HEK293 (cell line): ENCODE data around the gene TBL1X.

Experiments used
- CTCF ChIA-PET: fragments of 350-600 bp; formaldehyde crosslinking; extraction: SDS; loops from one replicate; lab custom pipeline; 2021; ENCODE audit warnings: antibody characterized with exemption; lab: Yijun Ruan, JAX
- POLR2A ChIA-PET: fragments of 300-600 bp; formaldehyde crosslinking; extraction: SDS; loops from one replicate; lab custom pipeline; 2020; ENCODE audit warnings: antibody characterized with exemption, inconsistent platforms; lab: Yijun Ruan, JAX
- H3K27ac ChIP-seq: fragments of 200-500 bp; sonication (Bioruptor generic); 2 replicates; pipeline ENCODE4 v1.5.1; 2014; ENCODE audit warnings: low read depth, low read length, control low read depth, inconsistent platforms; ENCODE audit errors: extremely low read depth
- H3K36me3 ChIP-seq, 2 experiments: fragments of 200-500 bp in 1 of 2; sonication (Bioruptor generic) in 1 of 2; 1 replicate in 1 of 2; 2 replicates in 1 of 2; pipeline ENCODE4 v1.5.1; 2014 to 2017; ENCODE audit warnings: inconsistent platforms in 2 of 2, low read length in 2 of 2; ENCODE audit not compliant: control insufficient read depth in 2 of 2, insufficient read depth in 1 of 2
- H3K4me1 ChIP-seq: fragments of 200-500 bp; sonication (Bioruptor generic); 2 replicates; pipeline ENCODE4 v1.5.1; 2014; ENCODE audit warnings: mild to moderate bottlenecking, low read length, inconsistent platforms; ENCODE audit not compliant: control insufficient read depth, insufficient read depth
- H3K4me3 ChIP-seq: 2 replicates; pipeline ENCODE4 v1.5.1; 2011; ENCODE audit warnings: low read depth, mild to moderate bottlenecking, control low read depth, low read length, moderate library complexity
- H3K9me3 ChIP-seq: fragments of 200-500 bp; sonication (Bioruptor generic); 2 replicates; pipeline ENCODE4 v1.5.1; 2014; ENCODE audit warnings: low read depth, low read length, inconsistent platforms; ENCODE audit not compliant: control insufficient read depth, insufficient read depth
- BCL11A ChIP-seq: fragments of 450-650 bp; formaldehyde crosslinking; IDR thresholded peaks from 2 replicates; pipeline ENCODE4 v1.5.1; 2016; ENCODE audit warnings: low read depth, missing biosample characterization, missing genetic modification characterization
- FEZF1 ChIP-seq: fragments of 450-650 bp; formaldehyde crosslinking; IDR thresholded peaks from 2 replicates; pipeline ENCODE4 v1.5.1; 2016; ENCODE audit warnings: missing biosample characterization, missing genetic modification characterization
- GLIS2 ChIP-seq: fragments of 450-650 bp; formaldehyde crosslinking; IDR thresholded peaks from 2 replicates; pipeline ENCODE4 v1.5.1; 2016; ENCODE audit warnings: missing biosample characterization, missing genetic modification characterization
- KLF1 ChIP-seq: fragments of 450-650 bp; formaldehyde crosslinking; IDR thresholded peaks from 2 replicates; pipeline ENCODE4 v1.5.1; 2016; ENCODE audit warnings: missing biosample characterization, missing genetic modification characterization
- KLF7 ChIP-seq: fragments of 450-650 bp; formaldehyde crosslinking; IDR thresholded peaks from 2 replicates; pipeline ENCODE4 v1.5.1; 2016; ENCODE audit warnings: missing biosample characterization, missing genetic modification characterization, borderline replicate concordance
- PRDM2 ChIP-seq: fragments of 450-650 bp; formaldehyde crosslinking; IDR thresholded peaks from 2 replicates; pipeline ENCODE4 v1.5.1; 2016; ENCODE audit warnings: missing biosample characterization, missing genetic modification characterization, borderline replicate concordance
- RBAK ChIP-seq: fragments of 450-650 bp; formaldehyde crosslinking; IDR thresholded peaks from 2 replicates; pipeline ENCODE4 v1.5.1; 2016; ENCODE audit warnings: missing biosample characterization, missing genetic modification characterization
- SETDB1 ChIP-seq: IDR thresholded peaks from one replicate; pipeline ENCODE4 v1.6.1; 2017; ENCODE audit warnings: mild to moderate bottlenecking, low read length, moderate library complexity, mixed read lengths; ENCODE audit not compliant: insufficient read length
- YY2 ChIP-seq: fragments of 450-650 bp; formaldehyde crosslinking; IDR thresholded peaks from 2 replicates; pipeline ENCODE4 v1.5.1; 2016; ENCODE audit warnings: missing biosample characterization, missing genetic modification characterization
- ZBTB11 ChIP-seq: fragments of 450-650 bp; formaldehyde crosslinking; conservative IDR thresholded peaks from 2 replicates; pipeline ENCODE4 v1.5.1; 2016; ENCODE audit warnings: low read depth, missing biosample characterization, missing genetic modification characterization
- ZEB2 ChIP-seq: fragments of 450-650 bp; formaldehyde crosslinking; IDR thresholded peaks from 2 replicates; pipeline ENCODE4 v1.5.1; 2016; ENCODE audit warnings: missing biosample characterization, missing genetic modification characterization
- ZNF335 ChIP-seq: fragments of 450-650 bp; formaldehyde crosslinking; conservative IDR thresholded peaks from 2 replicates; pipeline ENCODE4 v1.5.1; 2016; ENCODE audit warnings: missing biosample characterization, missing genetic modification characterization
- ZNF433 ChIP-seq: fragments of 450-650 bp; formaldehyde crosslinking; IDR thresholded peaks from 2 replicates; pipeline ENCODE4 v1.5.1; 2016; ENCODE audit warnings: missing biosample characterization, missing genetic modification characterization, low read depth
- ZNF510 ChIP-seq: fragments of 450-650 bp; formaldehyde crosslinking; IDR thresholded peaks from 2 replicates; pipeline ENCODE4 v1.5.1; 2018; ENCODE audit warnings: mild to moderate bottlenecking, missing genetic modification characterization, missing biosample characterization; ENCODE audit not compliant: insufficient replicate concordance
- ZNF645 ChIP-seq: fragments of 450-650 bp; formaldehyde crosslinking; IDR thresholded peaks from 2 replicates; pipeline ENCODE4; 2016; ENCODE audit warnings: missing biosample characterization, missing genetic modification characterization
- ZNF660 ChIP-seq: fragments of 450-650 bp; IDR thresholded peaks from 2 replicates; pipeline ENCODE4 v1.5.1; 2018; ENCODE audit warnings: missing biosample characterization, mild to moderate bottlenecking, missing genetic modification characterization
- ZNF776 ChIP-seq: fragments of 450-650 bp; formaldehyde crosslinking; IDR thresholded peaks from 2 replicates; pipeline ENCODE4 v1.5.0; 2017; ENCODE audit warnings: missing biosample characterization, missing genetic modification characterization, borderline replicate concordance
- ZNF785 ChIP-seq: fragments of 450-650 bp; formaldehyde crosslinking; IDR thresholded peaks from 2 replicates; pipeline ENCODE4 v1.5.1; 2016; ENCODE audit warnings: missing biosample characterization, missing genetic modification characterization
- ZNF843 ChIP-seq: fragments of 450-650 bp; formaldehyde crosslinking; IDR thresholded peaks from 2 replicates; pipeline ENCODE4 v1.5.1; 2016; ENCODE audit warnings: missing biosample characterization, missing genetic modification characterization

TBL1X gene

GRCh38 chrX:9738151-9738550, 273.3 kb downstream of the TBL1X start (continued):
- no peak for TF ChIP-seq ZNF433 (tag by site-specific recombination)
- TF ChIP-seq ZNF645 (tag by site-specific recombination): no peak
- TF ChIP-seq KLF7 (tag by site-specific recombination): no peak
- no peak for TF ChIP-seq ZNF776 (tag by site-specific recombination)
- TF ChIP-seq ZNF843: no peak

- ChIA-PET CTCF (no interaction called here), POLR2A (no interaction called here)
- no peaks in the 10 kb centered on the region for H3K4me1 ChIP-seq
- no peak overlapping the region for H3K4me3 ChIP-seq
- no peaks in the 10 kb centered on the region for H3K36me3 ChIP-seq
- H3K27ac ChIP-seq: no peak overlapping the region
- no peaks in the 10 kb centered on the region for H3K9me3 ChIP-seq
- TF ChIP-seq ZEB2 (tag by site-specific recombination): no peak
- TF ChIP-seq BCL11A: no peak
- no peak for TF ChIP-seq ZBTB11 (tag by site-specific recombination)
- no peak for TF ChIP-seq ZNF785 (tag by site-specific recombination)
- no peak for TF ChIP-seq RBAK (tag by site-specific recombination)
- TF ChIP-seq ZNF335 (tag by site-specific recombination): no peak
These were observed 274.3 kb downstream of the TBL1X start for GRCh38 chrX:9739130-9739529.

GRCh38 chrX:9745417-9746115, 280.7 kb downstream of the TBL1X start:
- Histone ChIP-seq H3K27ac (no peak overlapping the region), H3K4me1 (no peaks in the 10 kb centered on the region), H3K36me3 (no peaks in the 10 kb centered on the region), H3K9me3 (no peaks in the 10 kb centered on the region), H3K4me3 (no peak overlapping the region)
- POLR2A ChIA-PET: no interaction called here
- CTCF ChIA-PET: interaction anchor here (0.6 kb wide), 1 partner anchor 373 kb away, joined by 4 read pairs; no protein-coding TSS in a partner anchor
- TF ChIP-seq YY2 (tag by site-specific recombination) (no peak), SETDB1 (peak; percentile 57)

- Histone ChIP-seq H3K4me1 (no peaks in the 10 kb centered on the region), H3K4me3 (no peak overlapping the region), H3K27ac (no peak overlapping the region), H3K36me3 (no peaks in the 10 kb centered on the region), H3K9me3 (no peaks in the 10 kb centered on the region)
- POLR2A ChIA-PET: no interaction called here
- CTCF ChIA-PET: interaction anchor here (0.6 kb wide), 1 partner anchor 374 kb away, joined by 4 read pairs; no protein-coding TSS in a partner anchor
- TF ChIP-seq ZNF510 (tag by site-specific recombination): no peak
- no peak for TF ChIP-seq GLIS2 (tag by site-specific recombination)
- TF ChIP-seq PRDM2 (tag by site-specific recombination): no peak
- no peak for TF ChIP-seq ZNF660
- no peak for TF ChIP-seq FEZF1 (tag by site-specific recombination)
- no peak for TF ChIP-seq KLF1 (tag by site-specific recombination)
These were observed 281.5 kb downstream of the TBL1X start for GRCh38 chrX:9746148-9746888.
